ENCODE results near the gene FARP1.

GRCh38 chr13:98486412-98486811 lies 343.5 kb downstream of the FARP1 start:
- TF ChIP-seq CTCF (IDR thresholded peaks at IDR 0.05) (no peak), POLR2AphosphoS5 (IDR thresholded peaks at IDR 0.05; ENCODE audit: insufficient read depth in 1 of 2, low read depth in 1 of 2) (no peak), POLR2A (IDR thresholded peaks at IDR 0.05) (no peak)
